ENCODE results near the gene LRRC4C. TPM values are rescaled to one million over a fixed set of nuclear protein-coding genes. Genes with fewer than 3 reads are reported as not detected.

LRRC4C gene
- total RNA-seq, 1 experiment from 2014 or later = 0.72 TPM

GRCh38 chr11:41256041-41256440 is 203.4 kb downstream of the LRRC4C start:
- DNase-seq (ENCODE audit: low spot score) (no peak), ATAC-seq (no peak)
- TF ChIP-seq TP53 (CRISPR knock-in tag; IDR thresholded peaks at IDR 0.05) = no peak
- TF ChIP-seq ETV6 (CRISPR knock-in tag; IDR thresholded peaks at IDR 0.05) = no peak
- no peak for TF ChIP-seq MLX (CRISPR knock-in tag; IDR thresholded peaks at IDR 0.05)
- TF ChIP-seq SP1 (CRISPR knock-in tag; conservative IDR thresholded peaks at IDR 0.05) = no peak
- no peak for TF ChIP-seq KAT7 (CRISPR knock-in tag; IDR thresholded peaks at IDR 0.05; ENCODE audit: borderline replicate concordance)
- TF ChIP-seq NR3C1 (CRISPR knock-in tag; conservative IDR thresholded peaks at IDR 0.05; ENCODE audit: low read depth) = no peak
- no peak for TF ChIP-seq GTF2I (CRISPR knock-in tag; conservative IDR thresholded peaks at IDR 0.05)
- no peak for TF ChIP-seq JUN (CRISPR knock-in tag; IDR thresholded peaks at IDR 0.05)
- no peak for TF ChIP-seq SOX15 (CRISPR knock-in tag; IDR thresholded peaks at IDR 0.05)
- TF ChIP-seq ZNF263 (CRISPR knock-in tag; IDR thresholded peaks at IDR 0.05; ENCODE audit: low read depth) = no peak
- TF ChIP-seq NFYB (CRISPR knock-in tag; conservative IDR thresholded peaks at IDR 0.05; ENCODE audit: low read depth) = no peak
- H3K9me3 Mint-ChIP-seq = 0 out of 2 replicates have a peak, but pooled peaks cover 10% of the 10 kb centered on the region
- ChIA-PET CTCF (interaction anchor here (1.6 kb wide), 1 partner anchor 11 kb away, joined by 4 read pairs; no protein-coding TSS in a partner anchor), POLR2A (no interaction called here)
- H3K27ac Mint-ChIP-seq = no peak overlapping the region
- no peaks in the 10 kb centered on the region for H3K27me3 Mint-ChIP-seq (ENCODE audit: low read depth)
- no peak overlapping the region for H3K4me3 Mint-ChIP-seq
- no peaks in the 10 kb centered on the region for H3K36me3 Mint-ChIP-seq
- no peaks in the 10 kb centered on the region for H3K4me1 Mint-ChIP-seq

DNA sequence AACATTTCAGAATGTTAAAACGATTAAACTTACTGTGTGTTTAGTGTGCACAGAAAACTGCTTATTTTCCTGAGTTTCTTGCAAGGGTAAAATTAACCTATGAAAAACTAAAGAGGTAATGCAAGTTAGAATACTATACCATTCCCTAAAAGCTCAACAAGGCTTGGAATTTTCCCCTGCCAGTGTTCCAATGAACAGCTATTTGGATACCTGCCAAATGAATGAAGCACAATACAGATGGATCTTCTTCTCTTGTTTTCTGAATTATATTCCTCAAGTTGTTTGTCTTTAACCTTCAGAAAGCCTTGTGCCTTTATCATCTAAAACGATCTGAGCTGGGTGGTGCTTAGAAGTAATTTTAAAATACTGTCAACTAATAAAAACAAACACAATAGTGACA is 204.5 kb downstream of the LRRC4C start:
- H3K4me1 Mint-ChIP-seq = no peaks in the 10 kb centered on the region
- CTCF ChIA-PET = no interaction called here
- POLR2A ChIA-PET = no interaction called here
- ATAC-seq (no peak), DNase-seq (ENCODE audit: low spot score) (no peak)
- no peak overlapping the region for H3K27ac Mint-ChIP-seq
- TF ChIP-seq ZNF317 (CRISPR knock-in tag; IDR thresholded peaks at IDR 0.05; ENCODE audit: borderline replicate concordance, low read depth) (no peak), JAZF1 (CRISPR knock-in tag; IDR thresholded peaks at IDR 0.05) (no peak), HMGA2 (CRISPR knock-in tag; IDR thresholded peaks at IDR 0.05) (no peak), OVOL2 (CRISPR knock-in tag; IDR thresholded peaks at IDR 0.05; ENCODE audit: borderline replicate concordance) (no peak), ZNF416 (CRISPR knock-in tag; IDR thresholded peaks at IDR 0.05) (no peak), MLX (CRISPR knock-in tag; IDR thresholded peaks at IDR 0.05) (no peak), FOXK1 (CRISPR knock-in tag; IDR thresholded peaks at IDR 0.05) (no peak)
- TF ChIP-seq, protein P1, sequence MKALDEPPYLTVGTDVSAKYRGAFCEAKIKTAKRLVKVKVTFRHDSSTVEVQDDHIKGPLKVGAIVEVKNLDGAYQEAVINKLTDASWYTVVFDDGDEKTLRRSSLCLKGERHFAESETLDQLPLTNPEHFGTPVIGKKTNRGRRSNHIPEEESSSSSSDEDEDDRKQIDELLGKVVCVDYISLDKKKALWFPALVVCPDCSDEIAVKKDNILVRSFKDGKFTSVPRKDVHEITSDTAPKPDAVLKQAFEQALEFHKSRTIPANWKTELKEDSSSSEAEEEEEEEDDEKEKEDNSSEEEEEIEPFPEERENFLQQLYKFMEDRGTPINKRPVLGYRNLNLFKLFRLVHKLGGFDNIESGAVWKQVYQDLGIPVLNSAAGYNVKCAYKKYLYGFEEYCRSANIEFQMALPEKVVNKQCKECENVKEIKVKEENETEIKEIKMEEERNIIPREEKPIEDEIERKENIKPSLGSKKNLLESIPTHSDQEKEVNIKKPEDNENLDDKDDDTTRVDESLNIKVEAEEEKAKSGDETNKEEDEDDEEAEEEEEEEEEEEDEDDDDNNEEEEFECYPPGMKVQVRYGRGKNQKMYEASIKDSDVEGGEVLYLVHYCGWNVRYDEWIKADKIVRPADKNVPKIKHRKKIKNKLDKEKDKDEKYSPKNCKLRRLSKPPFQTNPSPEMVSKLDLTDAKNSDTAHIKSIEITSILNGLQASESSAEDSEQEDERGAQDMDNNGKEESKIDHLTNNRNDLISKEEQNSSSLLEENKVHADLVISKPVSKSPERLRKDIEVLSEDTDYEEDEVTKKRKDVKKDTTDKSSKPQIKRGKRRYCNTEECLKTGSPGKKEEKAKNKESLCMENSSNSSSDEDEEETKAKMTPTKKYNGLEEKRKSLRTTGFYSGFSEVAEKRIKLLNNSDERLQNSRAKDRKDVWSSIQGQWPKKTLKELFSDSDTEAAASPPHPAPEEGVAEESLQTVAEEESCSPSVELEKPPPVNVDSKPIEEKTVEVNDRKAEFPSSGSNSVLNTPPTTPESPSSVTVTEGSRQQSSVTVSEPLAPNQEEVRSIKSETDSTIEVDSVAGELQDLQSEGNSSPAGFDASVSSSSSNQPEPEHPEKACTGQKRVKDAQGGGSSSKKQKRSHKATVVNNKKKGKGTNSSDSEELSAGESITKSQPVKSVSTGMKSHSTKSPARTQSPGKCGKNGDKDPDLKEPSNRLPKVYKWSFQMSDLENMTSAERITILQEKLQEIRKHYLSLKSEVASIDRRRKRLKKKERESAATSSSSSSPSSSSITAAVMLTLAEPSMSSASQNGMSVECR (CRISPR knock-in tag; IDR thresholded peaks at IDR 0.05; ENCODE audit: borderline replicate concordance) = no peak
- no peaks in the 10 kb centered on the region for H3K36me3 Mint-ChIP-seq
- no peaks in the 10 kb centered on the region for H3K27me3 Mint-ChIP-seq (ENCODE audit: low read depth)
- 0 out of 2 replicates have a peak, but pooled peaks cover 10% of the 10 kb centered on the region for H3K9me3 Mint-ChIP-seq
- H3K4me3 Mint-ChIP-seq = no peak overlapping the region

DNA sequence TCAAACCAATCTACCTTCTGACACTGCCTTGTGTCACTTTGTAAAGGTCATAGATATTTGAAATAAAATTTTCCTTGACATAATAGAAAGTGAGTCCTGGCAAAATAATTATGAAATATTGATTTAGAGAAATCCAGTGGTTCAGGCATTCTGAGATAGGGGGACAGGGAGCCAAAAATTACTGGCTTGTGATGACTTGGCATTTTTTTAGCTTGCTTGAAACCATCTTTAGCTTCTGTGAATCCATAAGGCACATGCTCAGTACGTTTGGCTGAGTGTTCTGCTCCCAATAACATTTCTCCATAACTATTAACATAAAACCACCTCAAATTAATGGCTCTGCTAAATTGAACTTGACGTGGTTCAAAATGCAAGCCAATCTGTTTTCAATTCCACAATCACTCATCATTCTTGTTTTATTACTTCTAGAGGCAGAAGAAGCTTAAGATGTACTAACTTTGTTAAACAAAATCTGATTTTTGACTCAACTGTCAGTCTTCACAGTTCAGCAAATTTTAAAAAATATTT is 209.0 kb downstream of the LRRC4C start:
- POLR2A ChIA-PET = no interaction called here
- Mint-ChIP-seq H3K27me3 (ENCODE audit: low read depth) (no peaks in the 10 kb centered on the region), H3K4me1 (peaks cover 12% of the 10 kb centered on the region), H3K36me3 (no peaks in the 10 kb centered on the region), H3K4me3 (no peak overlapping the region), H3K27ac (no peak overlapping the region), H3K9me3 (peaks cover 12% of the 10 kb centered on the region; the same call in 1 of the 2 replicates)
- ATAC-seq (no peak), DNase-seq (ENCODE audit: low spot score) (no peak)
- CTCF ChIA-PET = no interaction called here
- TF ChIP-seq ZNF423 (CRISPR knock-in tag; IDR thresholded peaks at IDR 0.05) = no peak
